Left cardiac atrium (tissue), 4 donors: ENCODE data around the gene LTO1. TPM values are rescaled to one million over a fixed set of nuclear protein-coding genes. Genes with fewer than 3 reads are reported as not detected.
A peak's percentile ranks its signal among the peaks of the same experiment; 100 is the strongest.
"Not testable (repeated sequence)": the region's sequence is repeated elsewhere in the genome, so short reads cannot be mapped to it uniquely, and the experiment has no call there.

Experiments
- ATAC-seq, 2 donors: fragments of 200-7000 bp; cut with Tn5 transposase; one replicate each; pipeline ENCODE4 v1.9.1; 2020; ENCODE audit warnings: mild to moderate bottlenecking in 2 of 2, moderate library complexity in 2 of 2
- DNase-seq: peaks from one replicate; pipeline ENCODE4 v3.0.0-alpha.2; 2020
- intact Hi-C, 2 donors: fragments of 100-400 bp; cut with DNase I; formaldehyde crosslinking; loops; one replicate each; pipeline versions ENCODE4 v1.14.1 to v1.15.1; 2022 to 2023
- total RNA-seq, 2 donors: library from RNA; stranded (reverse); fragmentation: NEBNext Ultra II Directional; extraction: Animal tissue kit (Norgen Biotek cat#: 25700); gene quantifications; one replicate each; pipeline ENCODE4 v1.2.1, GENCODE V29; 2021
- donor health status: DM: no; HTN: yes; CAD: no.
- donor health status: DM: no; HTN: yes; CAD: no; lungs with severe emphysema.
- donor health status: DM: yes; HTN: yes; CAD: no.
- donor health status: Dilated cardiomyopathy.

Gene LTO1
- total RNA-seq, 2 donors from 2014 or later, result 10.5 to 12.1 TPM

DNA sequence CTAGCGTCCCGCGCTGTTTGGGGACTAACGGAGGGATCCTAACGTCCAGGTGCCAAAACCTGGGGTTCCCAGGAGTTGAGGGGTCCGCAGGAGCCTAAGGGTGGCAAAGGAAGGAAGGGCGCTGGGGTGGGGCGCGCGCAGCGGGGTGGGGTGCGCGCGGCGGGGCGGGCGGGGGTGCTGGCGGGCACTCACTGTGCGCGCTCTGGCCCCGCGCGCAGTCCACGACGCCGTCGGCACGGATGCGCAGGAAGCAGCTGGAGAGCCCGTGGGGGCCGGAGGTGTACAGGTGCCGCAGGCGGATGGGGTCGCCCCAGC, 28.3 kb upstream of the LTO1 start:
- DNase-seq (no peak), ATAC-seq (no peak)
- intact Hi-C loops, result no loop called here

DNA sequence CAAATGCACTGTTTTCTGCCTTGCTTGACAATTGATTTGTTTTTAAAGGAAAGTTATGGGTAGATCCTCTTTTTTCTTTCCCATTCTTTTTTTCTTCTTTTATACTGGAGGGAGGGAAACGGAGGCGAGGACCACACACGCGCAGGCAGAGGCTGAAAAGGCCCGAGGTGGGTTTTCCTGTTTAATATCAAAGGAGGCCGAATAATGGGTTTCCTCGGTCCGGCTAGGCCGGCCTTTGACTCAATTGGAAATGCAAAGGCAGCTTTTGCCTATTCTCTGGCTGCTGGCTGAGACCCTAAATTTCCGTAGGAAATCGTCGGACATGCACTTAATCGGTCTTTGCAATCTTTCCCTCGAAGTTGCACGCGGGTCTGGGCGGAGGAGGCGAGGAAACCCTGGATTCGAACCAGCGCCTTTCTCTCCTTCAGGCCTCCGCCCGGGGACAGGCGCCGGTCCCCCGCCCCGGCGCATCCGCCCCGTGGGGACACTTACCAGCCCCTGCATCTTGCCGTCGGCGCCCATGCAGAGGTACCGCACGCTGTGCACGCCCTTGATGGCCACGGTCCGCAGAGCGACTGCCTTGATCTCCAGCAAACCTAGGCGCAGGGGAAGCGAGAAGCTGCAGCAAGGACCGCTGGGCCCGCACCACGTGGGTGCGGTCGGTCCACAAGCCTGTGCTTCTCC, 27.8 kb upstream of the LTO1 start:
- DNase-seq, result no peak
- intact Hi-C loops, result no loop called here
- no peak for ATAC-seq

DNA sequence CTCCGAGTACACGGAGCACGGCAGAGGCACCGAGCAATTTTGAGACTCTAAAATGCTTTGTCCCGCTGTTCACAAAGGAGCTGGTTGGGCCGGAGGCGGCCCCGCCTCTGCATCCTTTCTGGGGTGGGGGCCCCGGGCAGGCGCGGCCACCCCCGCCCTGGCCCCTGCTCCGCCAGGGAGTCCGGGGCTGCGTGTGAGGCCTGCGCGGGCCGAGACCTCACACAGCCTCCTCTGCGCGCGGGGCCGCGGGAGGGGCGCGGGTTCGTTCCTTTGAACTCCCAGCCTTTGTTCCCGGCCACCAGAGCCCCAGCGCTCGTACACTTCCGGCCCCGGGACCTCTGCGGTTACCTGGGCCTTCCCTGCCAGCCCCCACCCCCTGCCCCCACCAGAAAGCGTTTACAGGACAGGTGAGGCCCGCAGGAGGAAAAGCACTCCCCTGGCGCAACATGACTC, 27.1 kb upstream of the LTO1 start:
- intact Hi-C loops, result no loop called here
- DNase-seq (no peak), ATAC-seq (no peak)

DNA sequence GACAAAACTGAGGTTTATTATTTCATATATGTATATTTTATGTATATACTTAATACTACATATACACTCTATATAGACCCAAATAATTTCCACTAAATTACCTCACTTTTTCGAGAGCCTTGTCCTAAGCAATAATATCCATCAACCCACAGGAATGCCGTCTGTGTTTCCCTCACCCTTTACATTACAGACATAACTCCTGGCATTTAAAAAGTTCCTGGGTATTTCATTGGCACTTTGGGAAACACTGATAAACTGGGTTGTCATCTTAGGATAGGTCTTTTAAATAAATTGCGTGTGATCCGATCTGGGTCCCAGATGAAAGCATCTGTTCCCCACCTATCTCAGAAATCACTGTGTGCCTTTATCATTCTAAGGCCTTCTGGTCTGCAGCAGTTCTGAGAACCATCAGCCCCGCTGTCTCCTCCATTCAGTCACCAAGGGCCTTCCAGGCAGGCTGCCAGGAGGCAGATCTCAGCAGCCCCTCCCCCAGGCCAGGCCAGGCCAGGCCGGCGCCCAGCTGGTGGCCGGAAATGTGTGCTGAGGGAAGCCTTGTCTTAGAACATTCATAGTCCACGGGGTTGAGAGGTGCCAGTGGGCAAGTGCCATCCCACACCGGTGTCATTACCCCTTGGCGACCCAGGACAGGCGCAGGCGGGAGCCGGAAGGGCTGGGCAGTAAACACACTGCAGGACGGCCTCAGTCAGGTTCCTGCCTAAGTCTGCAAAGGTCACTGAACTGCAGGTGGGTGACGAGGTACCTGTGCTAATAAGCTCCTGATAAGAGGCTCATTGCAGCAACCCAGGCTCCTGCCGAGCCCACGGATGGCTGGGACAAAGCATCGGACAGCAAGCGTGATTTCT, 25.4 kb upstream of the LTO1 start:
- peak; percentile 75 for DNase-seq
- ATAC-seq, result peak; percentile 87 to 91
- intact Hi-C loops, result no loop called here

DNA sequence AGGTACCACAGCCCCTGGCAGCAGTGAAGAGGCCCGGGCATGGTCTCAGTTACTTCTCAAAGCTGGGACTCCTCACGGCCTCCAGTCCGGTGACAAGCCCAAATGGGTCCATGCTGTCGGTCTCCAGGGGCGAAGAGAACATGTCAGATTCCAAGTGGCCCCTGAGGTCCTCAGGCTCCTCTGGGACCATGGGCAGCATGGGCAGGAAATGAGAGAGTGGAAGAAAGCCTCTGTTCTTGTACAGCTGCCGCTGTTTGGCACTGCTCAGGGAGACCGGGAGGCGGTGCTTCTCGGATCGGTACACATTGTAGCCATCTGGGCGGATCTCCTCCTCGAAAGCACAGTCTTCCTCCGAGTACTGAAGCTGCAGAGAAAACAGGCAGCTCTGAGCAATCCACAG, 24.1 kb upstream of the LTO1 start:
- peak in 1 of 2 donors; percentile 38 for ATAC-seq
- intact Hi-C loops, result loop anchor here in 1 of 2 donors (10.0 kb wide), 1 partner anchor 116 kb away; the partner anchor contains the start of gene FGF3
- DNase-seq, result no peak

DNA sequence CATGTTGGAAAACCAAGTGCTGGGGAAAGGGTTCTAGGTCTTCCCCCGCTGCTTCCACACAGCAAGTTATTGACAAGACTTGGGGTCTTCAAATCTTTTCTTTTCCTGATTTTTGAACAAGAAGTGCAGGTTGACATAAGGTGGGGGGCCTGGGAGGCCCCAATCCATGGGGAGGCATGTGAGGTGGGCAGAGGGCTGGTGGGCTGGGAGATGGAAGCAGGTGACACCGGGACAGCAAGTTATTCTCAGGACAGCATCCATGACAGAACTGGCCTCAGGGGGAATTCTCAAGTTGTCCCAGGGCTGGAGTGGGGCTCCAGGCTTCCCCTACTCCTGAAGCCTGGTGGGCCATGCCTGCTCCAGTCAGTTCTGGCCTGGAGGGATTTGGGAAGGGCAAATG, 23.2 kb upstream of the LTO1 start:
- ATAC-seq, result no peak
- intact Hi-C loops, result loop anchor here in 1 of 2 donors (10.0 kb wide), 1 partner anchor 116 kb away; the partner anchor contains the start of gene FGF3
- DNase-seq, result no peak

DNA sequence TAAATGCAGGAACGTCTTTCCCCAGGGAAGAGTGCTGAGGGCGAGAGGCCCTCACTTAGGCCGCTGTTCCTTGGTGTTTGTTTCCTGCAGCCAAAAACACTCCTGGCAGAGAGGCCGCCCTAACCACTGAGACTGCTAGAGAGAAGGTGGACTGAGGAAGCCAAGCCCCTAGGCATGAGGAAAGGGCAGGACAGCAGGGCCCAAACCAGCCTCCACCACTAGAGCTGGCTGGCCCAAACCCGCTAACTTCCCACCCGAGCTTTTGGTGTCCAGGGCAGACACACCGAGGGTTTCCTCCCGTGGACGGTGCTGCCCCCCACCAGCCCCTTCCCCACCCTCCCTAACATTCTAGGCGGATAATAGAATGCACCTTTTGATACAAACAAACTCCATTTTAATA, 22.7 kb upstream of the LTO1 start:
- DNase-seq, result no peak
- intact Hi-C loops, result loop anchor here in 1 of 2 donors (10.0 kb wide), 1 partner anchor 117 kb away; the partner anchor contains the start of gene FGF3
- no peak for ATAC-seq

DNA sequence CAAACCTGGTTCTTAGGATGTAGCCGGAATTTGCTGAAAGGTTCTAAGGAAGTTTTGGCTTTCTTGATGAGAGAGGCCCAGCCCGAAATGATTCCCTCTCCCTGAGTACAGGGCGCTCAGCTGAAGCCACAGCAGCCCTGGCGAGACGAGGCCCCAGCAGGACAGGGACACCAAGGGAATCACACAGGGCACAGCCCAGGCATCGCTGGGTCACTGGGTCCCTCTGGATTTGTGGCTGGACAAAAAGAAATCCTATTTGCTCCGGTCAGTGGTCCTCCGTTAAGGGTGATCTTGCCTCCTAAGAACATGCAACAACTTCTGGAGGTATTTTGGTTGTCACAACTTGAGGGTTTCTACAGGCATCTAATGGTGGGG, 22.3 kb upstream of the LTO1 start:
- ATAC-seq, result no peak
- no peak for DNase-seq
- intact Hi-C loops, result loop anchor here in 1 of 2 donors (10.0 kb wide), 1 partner anchor 117 kb away; the partner anchor contains the start of gene FGF3

DNA sequence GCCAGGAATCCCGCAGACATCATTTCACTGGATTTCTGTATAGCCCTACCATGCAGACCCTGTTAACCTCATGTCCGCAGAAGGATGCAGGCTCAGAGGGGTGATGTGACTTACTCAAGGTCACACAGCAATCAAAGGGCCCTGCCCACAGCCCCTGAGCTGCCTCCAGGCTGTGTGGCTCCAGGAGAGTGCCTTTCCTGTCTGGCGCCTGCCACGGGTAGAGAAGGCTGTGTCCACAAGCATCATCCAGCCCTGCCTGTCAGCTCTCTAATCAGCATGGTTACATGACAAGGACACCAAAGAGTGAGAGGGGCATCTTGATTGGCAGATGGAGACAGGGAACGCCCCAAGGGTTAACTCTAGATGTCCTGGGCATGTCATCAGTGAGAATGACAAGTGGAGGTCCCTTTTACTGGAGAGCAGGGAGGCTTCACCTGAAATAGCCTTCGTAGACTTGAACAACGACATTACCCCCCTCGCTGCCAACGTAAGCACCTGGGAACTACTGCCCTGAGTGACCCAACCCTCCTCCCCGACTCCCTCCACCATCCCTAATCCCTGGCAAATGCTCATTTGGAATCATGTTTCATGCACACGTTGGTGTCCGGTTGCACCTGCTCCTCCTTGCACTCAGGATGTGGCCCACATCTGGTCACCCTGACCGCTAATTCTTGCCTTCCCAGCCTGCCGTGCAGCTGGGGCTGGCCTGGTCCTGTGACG, 21.8 kb upstream of the LTO1 start:
- intact Hi-C loops, result loop anchor here in 1 of 2 donors (10.0 kb wide), 1 partner anchor 118 kb away; the partner anchor contains the start of gene FGF3
- DNase-seq, result no peak
- no peak for ATAC-seq

DNA sequence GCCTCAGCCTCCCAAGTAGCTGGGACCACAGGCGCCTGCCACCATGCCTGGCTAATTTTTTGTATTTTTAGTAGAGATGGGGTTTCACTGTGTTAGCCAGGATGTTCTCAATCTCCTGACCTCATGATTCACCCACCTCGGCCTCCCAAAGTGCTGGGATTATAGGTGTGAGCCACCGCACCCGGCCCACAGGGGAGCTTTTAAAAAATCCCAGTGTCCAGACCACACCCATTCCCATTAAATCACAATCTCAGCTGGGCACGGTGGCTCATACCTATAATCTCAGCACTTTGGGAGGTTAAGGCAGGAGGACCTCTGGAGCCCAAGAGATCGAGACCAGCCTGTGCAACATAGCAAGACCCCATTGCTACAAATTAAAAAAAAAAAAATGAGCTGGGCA, 20.8 kb upstream of the LTO1 start:
- intact Hi-C loops, result loop anchor here in 1 of 2 donors (10.0 kb wide), 1 partner anchor 119 kb away; the partner anchor contains the start of gene FGF3
- not testable (repeated sequence) for ATAC-seq, DNase-seq

DNA sequence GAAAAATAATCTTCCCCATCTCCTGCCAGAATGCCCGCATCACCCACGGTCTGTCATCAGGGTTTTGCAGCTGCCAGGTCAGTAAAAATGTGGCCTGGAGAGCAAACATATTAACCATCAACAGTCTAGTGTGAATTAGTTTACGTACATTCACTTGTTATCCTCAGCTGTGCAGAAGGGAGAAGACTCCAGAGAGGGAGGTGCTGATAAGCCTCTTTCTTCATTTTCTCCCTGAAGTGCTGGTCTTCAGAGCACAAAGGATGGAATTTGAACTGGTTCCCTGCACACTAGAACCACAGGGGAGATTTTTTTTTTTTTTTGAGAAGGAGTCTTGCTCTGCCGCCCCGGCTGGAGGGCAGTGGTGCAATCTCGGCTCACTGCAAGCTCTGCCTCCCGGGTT, 20.4 kb upstream of the LTO1 start:
- no peak for ATAC-seq
- no peak for DNase-seq
- intact Hi-C loops, result loop anchor here in 1 of 2 donors (10.0 kb wide), 1 partner anchor 119 kb away; the partner anchor contains the start of gene FGF3

DNA sequence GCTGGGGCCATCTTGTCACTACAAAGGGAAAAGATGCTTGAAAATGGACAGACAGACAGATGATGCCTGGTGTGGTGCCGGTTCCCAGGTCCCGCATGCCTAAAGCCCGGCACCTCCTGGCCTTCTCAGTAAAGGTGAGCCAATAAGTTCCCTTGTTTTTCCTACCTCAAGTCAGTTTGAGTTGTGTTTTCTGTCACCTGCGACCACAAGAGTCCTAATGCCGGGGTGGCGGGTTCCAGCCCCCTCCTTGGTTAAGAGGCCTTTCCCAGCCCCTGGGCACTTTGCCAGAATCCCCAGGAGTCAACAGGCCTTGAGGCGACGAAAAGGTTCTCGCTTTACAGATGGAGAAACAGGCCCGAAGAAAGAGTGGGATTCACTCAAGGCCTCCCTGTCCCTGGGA, 19.6 kb upstream of the LTO1 start:
- DNase-seq, result no peak
- no peak for ATAC-seq

DNA sequence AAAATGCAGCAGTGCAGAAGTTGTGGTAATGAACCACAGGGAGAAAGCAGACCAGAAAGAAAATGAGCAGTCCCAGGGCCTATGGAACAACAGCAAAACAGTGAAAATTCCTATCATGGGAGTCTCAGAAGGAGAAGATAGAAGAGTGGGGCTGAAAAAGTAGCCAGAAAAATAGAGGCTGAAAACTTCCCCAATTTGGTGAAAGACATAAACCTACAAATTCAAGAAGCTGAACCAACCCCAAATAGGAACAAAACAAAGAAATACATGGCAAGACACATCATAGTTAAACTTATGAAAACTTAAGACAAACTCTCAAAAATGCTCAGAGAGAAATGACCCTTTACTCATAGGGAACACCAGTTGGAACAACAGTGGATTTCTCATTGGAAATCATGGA, 17.3 kb upstream of the LTO1 start:
- no peak for ATAC-seq
- intact Hi-C loops, result loop anchor here in 1 of 2 donors (10.0 kb wide), 1 partner anchor 122 kb away; the partner anchor contains the start of gene FGF3

More for the DNA sequence above, 19.6 kb upstream of the LTO1 start:
- intact Hi-C loops, result loop anchor here in 1 of 2 donors (10.0 kb wide), 1 partner anchor 120 kb away; the partner anchor contains the start of gene FGF3

DNA sequence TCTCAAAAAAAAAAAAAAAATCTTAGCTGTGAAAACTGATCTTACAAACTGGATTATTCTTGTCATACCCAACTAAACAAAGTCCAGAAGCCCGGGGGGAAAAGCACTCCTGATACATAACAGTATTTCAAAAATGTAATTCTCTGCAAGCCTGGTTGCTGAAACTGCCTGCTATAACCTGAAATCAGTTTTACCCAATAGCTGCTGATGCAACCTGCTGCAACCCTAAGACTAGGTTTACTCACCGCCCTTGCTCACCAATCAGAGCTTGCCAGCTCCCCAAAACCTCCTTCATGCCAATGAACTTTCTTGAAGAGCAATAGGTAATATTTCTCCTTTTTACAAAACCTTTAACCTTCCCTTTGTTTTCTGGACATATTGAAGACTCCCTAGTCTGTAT, 16.3 kb upstream of the LTO1 start:
- intact Hi-C loops, result loop anchor here in 1 of 2 donors (10.0 kb wide), 1 partner anchor 123 kb away; the partner anchor contains the start of gene FGF3
- ATAC-seq (no peak), DNase-seq (no peak)

More for the DNA sequence above, 17.3 kb upstream of the LTO1 start:
- no peak for DNase-seq

DNA sequence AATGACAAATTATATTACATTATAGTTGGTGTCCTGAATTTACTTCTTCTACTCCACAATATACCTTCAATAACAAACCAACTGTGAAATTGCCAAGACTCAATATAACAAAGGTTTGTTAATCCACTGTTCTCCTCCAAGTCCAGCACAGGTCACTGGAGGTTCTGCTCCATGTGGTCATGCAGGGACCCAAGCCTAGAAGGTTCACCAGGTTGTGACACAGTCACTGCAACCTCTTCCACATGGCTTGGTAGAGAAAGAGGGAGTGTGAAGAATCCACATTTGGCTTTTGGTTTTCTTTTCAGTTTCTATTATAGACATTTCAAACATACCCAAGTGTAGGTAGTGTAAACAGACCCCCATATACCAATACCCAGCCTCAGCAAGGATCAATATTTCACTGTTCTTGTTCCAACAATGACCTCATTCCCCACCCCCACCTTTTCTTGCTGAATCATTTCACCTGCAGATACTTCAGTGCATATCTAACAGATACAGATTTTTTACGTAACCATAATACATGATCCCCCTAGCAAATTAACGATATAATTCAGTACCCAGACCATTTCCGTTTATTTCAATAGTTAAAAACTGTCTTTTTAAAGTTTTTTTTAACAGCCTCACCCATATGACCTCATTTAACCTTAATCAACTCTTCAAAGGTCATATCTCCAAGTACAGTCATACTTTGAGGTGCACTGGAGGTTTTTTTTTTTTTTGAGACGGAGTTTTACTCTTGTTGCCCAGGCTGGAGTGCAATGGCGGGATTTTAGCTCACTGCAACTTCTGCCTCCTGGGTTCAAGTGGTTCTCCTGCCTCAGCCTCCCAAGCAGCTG, 14.5 kb upstream of the LTO1 start:
- no peak for ATAC-seq
- DNase-seq, result no peak
- intact Hi-C loops, result loop anchor here (5.0 to 10.0 kb wide), 4 partner anchors 125 to 505 kb away; partner anchors contain the start of gene FGF3 (in 1 of the 2)

DNA sequence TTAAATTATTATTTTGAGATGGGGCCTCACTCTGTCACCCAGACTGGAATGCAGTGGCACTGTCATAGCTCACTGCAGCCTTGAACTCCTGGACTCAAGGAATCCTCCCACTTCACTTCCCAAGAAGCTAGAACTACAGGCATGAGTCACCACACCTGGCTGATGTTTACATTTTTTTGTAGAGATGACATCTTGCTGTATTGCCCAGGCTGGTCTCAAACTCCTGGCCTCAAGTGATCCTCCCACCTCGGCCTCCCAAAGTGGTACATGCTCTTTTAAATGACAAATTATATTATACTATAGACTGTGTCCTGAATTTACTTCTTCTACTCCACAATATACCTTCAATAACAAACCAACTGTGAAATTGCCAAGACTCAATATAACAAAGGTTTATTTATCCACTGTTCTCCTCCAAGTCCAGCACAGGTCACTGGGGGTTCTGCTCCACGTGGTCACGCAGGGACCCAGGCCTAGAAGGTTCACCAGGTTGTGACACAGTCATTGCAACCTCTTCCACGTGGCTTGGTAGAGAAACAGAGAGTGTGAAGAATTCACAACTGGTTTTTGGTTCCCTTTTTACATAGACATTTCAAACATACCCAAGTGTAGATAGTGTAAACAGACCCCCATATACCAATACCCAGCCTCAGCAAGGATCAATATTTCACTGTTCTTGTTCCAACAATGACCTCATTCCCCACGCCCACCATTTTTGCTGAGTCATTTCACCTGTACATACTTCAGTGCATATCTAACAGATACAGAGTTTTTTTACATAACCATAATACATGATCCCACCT, 13.0 kb upstream of the LTO1 start:
- DNase-seq, result not testable (repeated sequence)
- intact Hi-C loops, result loop anchor here (2.0 to 10.0 kb wide), 4 partner anchors 201 to 507 kb away; no protein-coding TSS in a partner anchor

DNA sequence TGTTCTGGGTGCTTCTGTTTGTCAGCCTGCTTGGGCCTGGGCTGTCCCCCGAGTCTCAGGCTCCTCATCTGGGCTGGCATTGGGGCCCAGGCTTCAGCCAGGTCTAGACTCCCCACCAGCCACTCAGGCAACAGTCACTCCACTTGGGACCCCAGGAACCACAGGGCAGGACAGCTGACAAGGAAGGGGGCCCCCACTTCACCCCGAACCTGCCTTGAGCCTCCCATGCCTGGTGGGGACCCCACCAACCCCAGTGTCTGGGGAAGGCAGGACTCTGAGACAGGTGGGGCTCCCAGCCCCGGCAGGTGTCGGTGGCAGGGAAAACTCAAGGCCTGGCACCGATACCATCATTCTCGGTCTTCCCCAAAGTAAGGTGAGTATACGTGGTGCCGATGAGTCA, 11.7 kb upstream of the LTO1 start:
- intact Hi-C loops, result loop anchor here (2.0 to 10.0 kb wide), 4 partner anchors 202 to 508 kb away; no protein-coding TSS in a partner anchor
- ATAC-seq (no peak), DNase-seq (no peak)

More for the DNA sequence above, 13.0 kb upstream of the LTO1 start:
- not testable (repeated sequence) for ATAC-seq
